HG03103 (cell line): ENCODE data around the gene ARID2.
A peak's percentile ranks its signal among the peaks of the same experiment; 100 is the strongest.

Source experiments
- ATAC-seq: cut with Tn5 transposase; IDR thresholded peaks from one replicate; pipeline ENCODE4 v1.9.1; 2021; ENCODE audit warnings: low read depth; ENCODE audit not compliant: unreplicated experiment

The ARID2 gene

DNA sequence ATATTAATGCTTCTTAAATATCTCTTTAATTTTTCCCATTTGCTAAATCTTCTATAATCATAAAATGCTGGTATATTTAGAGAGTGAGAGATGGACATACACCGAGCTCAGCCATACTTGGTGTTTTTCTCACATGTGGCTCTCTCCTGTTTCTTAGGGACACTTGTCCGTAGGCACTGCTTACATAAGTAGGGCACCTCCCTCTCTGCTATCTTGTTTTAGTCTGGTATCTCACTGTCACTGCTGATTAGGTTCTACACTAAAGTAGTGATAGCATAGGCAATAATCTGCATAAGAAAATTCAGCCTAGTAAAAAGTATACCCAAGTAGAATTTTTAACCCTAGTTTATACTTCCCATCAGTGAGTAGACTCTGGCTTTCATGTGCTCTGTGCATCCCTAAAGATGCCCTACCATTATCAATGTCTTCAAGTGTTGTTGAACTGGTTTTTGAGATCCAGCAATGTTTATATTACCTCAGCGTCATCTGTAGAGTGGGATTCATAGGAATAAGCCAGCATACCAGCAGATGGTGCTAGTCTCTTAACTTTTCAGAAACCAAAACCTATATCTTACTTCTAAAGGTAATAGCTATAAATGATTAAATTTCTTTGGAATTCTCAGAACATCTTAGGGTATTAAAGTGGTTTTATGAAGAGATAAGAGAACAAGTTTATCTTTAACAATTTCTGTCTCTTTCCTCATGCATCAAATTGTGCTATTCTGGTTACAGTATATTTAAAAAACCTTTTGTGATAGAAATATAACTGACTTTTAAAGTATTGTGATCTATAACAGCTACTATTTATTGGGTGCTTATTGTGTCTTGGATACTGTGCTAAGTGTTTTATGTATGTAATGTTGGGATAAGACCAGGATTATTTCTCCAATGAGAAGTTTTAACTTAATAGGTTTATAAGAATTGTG lies 32.9 kb downstream of the ARID2 start:
- no peak for ATAC-seq

DNA sequence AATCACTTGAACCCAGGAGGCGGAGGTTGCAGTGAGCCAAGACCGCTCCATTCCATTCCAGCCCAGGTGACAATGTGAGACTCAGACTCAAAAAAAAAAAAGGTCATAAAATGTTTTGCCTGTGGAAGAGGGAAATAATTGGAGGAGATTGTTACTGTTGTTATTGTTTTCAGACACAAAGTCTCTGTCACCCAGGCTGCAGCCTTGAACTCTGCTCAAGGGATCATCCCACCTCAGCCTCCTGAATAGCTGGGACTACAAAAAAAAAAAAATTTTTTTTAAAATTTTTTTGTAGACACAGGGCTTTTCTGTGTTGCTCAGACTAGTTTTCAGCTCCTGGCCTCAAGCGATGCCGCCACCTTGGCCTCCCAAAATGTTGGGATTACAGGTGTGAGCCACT lies 33.9 kb downstream of the ARID2 start:
- no peak for ATAC-seq

- ATAC-seq = no peak
Observed at GRCh38 chr12:45768194-45768593, 38.7 kb downstream of the ARID2 start.

DNA sequence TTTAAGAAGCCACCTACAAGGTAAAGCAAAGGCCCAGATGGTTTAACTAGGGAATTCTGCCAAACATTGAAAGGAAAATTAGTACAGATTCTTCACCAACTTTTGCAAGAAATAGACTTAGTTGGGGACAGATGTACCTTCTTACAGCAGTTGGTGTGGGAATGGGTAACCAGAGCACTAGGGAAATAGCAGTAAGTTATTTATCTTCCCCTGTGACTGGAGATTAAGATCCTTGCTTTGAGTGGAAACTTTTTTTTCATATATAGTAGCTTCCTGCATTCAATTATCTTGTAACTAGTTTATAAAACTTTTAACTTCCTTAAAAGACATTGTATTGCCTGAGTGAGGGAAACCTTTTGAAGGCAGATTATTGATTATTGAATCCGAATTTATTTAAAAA lies 44.2 kb downstream of the ARID2 start:
- no peak for ATAC-seq

- no peak for ATAC-seq
Observed at GRCh38 chr12:45774508-45775162, 45.1 kb downstream of the ARID2 start.

DNA sequence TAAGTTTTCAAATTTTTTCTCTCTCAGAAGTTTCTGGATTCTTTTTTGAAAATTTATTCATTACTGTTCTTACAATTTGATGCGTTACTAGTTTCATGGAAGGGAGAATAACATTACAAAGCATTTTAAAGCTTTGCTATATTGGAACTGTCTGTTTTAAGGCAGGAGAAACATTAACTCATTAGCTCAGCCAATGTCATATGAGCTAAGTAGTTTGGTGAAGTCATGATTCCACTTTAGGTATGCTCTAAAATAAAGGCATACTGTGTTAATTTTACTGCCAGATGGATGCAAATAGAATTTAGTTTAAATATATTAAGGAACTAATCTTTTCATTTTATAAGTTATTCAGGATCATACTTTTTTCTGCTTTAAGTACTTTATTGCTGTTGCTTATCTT lies 46.0 kb downstream of the ARID2 start:
- ATAC-seq = no peak

DNA sequence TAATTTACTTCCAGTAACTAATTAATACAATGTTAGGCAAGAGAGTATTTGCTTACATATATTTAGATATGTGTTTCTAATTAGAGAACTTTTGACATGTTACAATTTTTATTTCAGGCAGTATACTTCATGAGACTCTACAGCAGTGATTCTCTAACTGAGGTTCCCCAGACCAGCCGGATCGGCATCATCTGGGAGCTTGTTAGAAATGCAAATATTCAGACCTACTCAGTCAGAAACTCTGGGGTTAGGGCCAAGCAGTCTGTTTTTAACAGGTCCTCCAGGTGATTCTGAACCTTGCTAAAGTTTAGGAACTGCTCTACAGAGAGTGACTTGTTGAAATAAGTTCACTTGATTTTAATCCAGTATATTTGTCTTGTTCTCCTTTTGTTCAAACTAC lies 46.5 kb downstream of the ARID2 start:
- ATAC-seq = no peak

DNA sequence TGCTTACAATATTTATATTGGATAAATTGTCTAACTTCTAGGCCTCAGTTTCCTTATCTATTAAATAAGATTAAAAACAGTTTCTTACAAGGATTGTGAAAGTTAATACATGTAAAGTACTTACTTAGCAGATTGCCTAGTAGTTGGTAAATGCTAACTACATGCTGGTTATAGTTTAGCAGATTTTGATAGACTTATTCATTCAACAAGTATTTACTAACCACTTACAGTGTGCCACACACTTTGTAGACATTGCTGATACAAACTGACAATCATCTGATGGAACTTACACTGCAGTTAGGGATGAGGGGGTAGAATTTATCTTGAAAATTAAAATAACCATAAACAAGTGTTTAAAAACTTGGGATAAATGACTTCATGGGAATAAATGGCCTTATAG lies 50.4 kb downstream of the ARID2 start:
- no peak for ATAC-seq

DNA sequence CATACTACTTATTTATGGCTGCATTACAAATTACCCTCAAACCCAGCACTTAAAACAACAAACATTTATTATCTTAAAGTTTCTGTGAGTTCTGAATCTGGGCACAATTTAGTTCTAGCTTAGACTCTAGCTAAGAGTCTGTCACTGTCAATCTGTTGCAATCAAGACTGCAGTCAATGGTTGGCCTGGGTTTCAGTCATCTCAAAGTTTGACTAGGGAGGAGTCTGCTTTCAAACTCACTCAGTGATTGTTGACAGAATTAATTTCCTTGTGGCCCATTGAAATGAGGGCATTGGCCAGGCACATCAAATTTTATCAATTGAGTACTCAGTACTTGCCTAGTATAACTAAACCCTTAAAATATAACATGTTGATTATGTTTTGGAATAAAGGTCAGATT lies 51.6 kb downstream of the ARID2 start:
- no peak for ATAC-seq

- ATAC-seq = no peak
Observed at GRCh38 chr12:45785315-45785714, 55.8 kb downstream of the ARID2 start.

DNA sequence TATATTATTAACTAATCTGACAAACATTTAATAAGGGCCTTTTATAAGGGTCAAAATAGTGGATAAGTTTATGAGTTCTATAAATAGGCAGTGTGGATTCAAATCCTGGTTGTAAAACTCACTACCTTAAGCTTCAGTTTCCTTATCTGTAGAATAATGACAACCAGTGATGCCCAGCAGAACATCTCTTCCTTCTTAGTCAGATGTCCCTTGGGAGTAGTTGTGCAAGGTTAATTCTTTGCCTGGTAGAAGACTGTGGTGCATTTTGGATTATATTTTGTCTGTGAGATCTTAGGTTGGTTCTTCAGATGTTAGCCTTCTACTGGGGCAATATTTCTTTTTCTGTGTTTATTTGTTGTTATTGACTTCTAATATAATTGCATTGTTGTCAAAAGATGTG lies 59.5 kb downstream of the ARID2 start:
- no peak for ATAC-seq

- no peak for ATAC-seq
Observed at GRCh38 chr12:45794422-45794821, 64.9 kb downstream of the ARID2 start.

DNA sequence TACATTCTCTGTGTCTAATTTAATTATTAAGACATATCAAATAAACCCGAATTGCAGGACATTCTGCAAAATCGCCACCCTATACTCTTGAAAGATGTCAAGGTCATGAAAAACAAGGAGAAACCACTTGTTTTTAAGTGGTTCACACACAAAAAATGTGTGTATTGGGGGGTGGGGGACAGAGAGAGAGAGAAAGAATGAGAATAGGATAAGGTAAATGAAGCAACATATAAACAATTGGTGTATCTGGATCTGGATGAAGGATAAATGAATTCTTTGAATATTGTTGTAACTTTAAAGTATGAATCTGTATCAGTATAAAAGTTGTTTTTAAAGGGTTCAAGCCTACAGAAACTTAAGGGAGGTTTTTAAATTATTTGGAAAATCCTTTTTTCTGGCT lies 72.1 kb downstream of the ARID2 start:
- no peak for ATAC-seq

GRCh38 chr12:45803111-45803510 lies 73.6 kb downstream of the ARID2 start:
- ATAC-seq = no peak

GRCh38 chr12:45816652-45817051 lies 87.1 kb downstream of the ARID2 start:
- no peak for ATAC-seq

DNA sequence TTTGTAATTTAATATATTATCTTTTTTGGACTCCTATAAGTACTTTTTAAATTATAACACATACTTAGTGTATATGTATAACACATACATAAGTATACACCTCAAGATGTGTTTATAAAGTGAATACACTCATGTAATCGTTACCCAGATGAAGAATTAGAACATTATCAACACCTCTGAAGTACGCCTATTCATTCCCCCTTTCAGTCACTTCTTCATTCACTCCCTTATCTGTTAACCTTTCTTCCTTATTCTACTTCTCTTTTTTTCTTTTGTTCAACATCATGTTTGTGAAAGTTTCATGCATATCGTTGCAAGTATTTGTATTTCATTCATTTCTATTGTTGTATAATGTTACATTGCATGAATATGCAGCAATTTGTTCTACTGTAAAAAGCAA lies 98.5 kb downstream of the ARID2 start:
- ATAC-seq = peak; percentile 29

- peak; percentile 73 for ATAC-seq
Observed at GRCh38 chr12:45828402-45828801, 98.9 kb downstream of the ARID2 start.

GRCh38 chr12:45831590-45831989 lies 102.1 kb downstream of the ARID2 start:
- ATAC-seq = no peak

DNA sequence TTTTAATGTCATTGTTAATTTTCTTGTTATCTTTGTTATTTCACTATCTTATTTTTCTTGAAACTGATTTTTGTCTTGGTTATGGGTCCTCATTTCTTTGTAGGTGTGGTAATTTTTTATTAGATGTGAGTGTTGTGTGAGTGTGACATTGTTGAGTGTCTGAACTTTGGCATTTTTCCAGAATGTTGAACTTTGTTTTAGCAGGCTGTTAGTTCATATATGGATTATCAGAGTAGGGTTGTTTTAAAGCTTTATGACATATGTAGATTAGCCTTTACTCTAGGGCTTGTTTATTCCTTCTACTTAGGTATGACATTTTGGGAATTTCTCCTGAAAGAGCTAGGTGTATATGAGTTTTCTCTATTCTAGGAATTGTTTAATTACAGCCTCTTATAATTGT lies 103.9 kb downstream of the ARID2 start:
- ATAC-seq = no peak

DNA sequence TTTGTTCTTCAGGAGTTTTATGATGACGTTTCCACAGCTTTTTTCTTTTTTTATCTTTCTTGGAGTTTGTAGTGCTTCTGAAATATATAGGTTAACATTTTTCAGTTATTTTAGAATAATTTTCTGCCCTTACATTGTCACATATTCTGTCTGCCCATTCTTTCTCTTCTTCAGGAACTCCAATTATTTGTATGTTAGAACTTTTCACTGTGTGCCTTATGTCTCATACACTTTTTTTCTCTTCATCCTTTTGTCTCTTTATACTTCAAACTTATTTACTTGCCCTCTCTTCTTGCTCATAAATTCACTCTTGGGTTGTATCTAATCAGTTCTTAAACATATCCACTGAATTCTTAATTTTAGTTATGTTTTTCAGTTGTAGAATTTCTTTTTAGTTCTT lies 105.3 kb downstream of the ARID2 start:
- ATAC-seq = no peak

GRCh38 chr12:45839917-45840316 lies 110.4 kb downstream of the ARID2 start:
- no peak for ATAC-seq

GRCh38 chr12:45849289-45849688 lies 119.8 kb downstream of the ARID2 start:
- ATAC-seq = no peak
